NCI-H2107 treated with DMSO at 0.1 percent for 48 hours (cell line): ENCODE data around the gene MMP24.
"Not testable (repeated sequence)": the region's sequence is repeated elsewhere in the genome, so short reads cannot be mapped to it uniquely, and the experiment has no call there.

Experiments
- DNase-seq: peaks from one replicate; lab custom pipeline; 2025; ENCODE audit not compliant: unreplicated experiment; lab: John Stamatoyannopoulos, UW

The MMP24 gene

DNA sequence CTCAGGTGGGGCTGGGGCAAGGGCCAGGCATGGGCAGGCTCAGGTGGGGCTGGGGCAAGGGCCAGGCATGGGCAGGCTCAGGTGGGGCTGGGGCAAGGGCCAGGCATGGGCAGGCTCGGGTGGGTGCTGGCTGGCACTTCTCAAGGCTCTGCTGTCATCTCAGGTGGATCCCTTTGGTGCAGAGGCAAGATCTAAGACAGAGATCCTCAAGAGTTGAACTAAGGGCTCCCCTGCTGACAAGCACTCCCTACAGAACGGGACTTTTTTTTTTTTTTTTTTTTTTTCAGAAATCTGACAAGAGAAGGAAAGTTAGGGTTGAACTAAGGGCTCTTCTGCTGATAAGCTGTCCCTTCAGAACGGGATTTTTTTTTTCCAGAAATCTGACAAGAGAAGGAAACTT lies 26.5 kb downstream of the MMP24 start:
- DNase-seq: no peak

DNA sequence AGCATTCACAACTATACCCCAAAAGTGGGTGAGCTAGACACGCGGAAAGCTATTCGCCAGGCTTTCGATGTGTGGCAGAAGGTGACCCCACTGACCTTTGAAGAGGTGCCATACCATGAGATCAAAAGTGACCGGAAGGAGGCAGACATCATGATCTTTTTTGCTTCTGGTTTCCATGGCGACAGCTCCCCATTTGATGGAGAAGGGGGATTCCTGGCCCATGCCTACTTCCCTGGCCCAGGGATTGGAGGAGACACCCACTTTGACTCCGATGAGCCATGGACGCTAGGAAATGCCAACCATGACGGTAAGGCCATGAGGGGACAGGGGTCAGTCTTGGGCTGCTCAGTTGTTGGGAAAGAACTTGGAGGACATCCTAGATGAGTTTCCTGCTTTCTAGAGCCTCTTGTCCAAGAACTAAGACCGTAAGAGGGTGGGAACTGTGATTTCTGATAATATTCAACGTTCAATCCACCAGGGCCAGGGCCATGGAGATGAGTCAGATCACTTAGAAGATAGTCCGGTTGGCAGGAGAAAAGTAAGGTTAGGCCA lies 28.0 kb downstream of the MMP24 start:
- no peak for DNase-seq

DNA sequence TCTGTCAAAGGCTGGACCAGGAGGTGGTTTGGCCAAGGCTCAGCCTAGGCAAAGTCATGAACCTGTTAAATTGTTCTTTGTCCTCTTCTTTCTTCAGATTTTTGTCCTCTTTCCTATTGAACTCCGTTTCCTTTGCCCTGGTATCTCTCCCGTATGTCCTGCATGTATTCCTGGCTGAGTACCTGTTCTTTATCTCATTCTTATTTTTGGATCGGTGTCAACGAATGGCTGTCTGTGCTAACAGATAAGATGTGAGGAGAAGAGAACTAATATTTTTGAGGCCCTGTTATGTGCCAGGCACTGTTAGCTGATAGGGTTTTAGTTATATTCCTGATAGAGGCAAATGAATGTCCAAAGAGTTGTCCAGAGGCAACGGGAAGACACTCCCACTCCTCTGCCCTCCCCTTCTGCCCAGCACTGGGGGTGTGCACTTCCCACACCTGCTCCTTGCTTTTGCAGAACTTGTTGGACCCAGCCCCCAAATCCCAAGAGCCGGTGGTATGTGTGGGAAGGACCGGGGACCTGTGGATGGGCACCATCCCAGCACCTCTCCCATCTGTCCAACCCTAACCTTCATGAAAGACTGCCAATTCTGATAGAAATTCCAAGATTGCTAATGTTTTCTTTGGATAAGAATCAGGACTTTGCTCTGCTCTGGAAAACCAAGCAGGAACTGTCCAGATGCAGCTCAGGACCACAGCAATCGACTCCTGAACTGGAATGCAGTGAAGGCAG lies 30.9 kb downstream of the MMP24 start:
- DNase-seq: no peak

DNA sequence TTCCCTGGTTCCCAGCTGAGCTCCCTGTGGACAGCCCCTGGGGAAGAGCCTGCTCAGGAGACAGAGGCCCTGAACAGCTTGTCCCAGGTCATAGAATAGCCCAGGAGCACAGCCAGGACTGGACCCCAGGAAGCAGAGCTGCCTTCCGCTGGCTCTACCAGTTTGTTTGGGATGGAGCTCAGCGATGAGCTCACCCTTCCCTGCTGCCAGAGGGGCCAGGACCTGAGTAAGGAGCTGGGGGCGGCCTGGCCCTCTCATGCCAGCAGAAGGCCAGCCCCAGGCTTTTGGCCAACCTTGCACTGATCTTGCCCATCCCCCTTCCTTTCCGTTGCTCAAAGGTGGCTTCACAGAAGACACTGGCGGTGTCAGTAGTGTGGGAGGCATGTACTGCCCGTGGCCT lies 33.9 kb downstream of the MMP24 start:
- no peak for DNase-seq

DNA sequence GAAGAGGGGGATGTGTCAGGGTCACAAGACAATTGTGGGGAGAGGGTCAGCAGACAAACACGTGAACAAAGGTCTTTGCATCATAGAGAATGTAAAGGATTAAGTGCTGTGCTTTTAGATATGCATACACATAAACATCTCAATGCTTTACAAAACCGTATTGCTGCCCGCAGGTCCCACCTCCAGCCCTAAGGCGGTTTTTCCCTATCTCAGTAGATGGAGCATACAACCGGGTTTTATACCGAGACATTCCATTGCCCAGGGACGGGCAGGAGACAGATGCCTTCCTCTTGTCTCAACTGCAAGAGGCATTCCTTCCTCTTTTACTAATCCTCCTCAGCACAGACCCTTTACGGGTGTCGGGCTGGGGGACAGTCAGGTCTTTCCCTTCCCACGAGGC lies 35.8 kb downstream of the MMP24 start:
- not testable (repeated sequence) for DNase-seq

DNA sequence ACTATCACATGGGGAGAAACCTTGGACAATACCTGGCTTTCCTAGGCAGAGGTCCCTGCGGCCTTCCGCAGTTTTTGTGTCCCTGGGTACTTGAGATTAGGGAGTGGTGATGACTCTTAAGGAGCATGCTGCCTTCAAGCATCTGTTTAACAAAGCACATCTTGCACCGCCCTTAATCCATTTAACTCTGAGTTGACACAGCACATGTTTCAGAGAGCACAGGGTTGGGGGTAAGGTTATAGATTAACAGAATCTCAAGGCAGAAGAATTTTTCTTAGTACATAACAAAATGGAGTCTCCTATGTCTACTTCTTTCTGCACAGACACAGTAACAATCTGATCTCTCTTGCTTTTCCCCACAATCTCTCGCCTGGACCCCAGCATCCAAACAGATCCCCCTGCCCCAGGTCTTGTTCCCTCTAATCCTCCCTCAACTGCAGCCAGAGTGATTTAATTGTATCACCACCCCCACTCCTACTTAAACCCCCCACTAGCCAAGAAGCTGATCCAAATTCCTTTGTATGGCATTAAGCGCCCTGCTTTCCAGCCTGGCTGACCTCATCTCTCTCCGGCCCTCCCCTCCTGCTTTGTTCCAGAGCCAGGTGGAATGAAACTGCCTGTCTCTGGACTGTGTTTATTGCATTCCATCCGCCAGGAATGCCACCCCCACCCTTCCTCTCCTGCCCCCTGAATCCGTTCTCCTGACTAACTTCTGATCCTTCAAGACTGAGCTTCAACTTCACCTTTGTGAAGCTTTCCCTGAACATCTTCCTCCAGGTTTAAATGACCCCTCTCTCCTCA lies 36.4 kb downstream of the MMP24 start:
- DNase-seq: not testable (repeated sequence)

DNA sequence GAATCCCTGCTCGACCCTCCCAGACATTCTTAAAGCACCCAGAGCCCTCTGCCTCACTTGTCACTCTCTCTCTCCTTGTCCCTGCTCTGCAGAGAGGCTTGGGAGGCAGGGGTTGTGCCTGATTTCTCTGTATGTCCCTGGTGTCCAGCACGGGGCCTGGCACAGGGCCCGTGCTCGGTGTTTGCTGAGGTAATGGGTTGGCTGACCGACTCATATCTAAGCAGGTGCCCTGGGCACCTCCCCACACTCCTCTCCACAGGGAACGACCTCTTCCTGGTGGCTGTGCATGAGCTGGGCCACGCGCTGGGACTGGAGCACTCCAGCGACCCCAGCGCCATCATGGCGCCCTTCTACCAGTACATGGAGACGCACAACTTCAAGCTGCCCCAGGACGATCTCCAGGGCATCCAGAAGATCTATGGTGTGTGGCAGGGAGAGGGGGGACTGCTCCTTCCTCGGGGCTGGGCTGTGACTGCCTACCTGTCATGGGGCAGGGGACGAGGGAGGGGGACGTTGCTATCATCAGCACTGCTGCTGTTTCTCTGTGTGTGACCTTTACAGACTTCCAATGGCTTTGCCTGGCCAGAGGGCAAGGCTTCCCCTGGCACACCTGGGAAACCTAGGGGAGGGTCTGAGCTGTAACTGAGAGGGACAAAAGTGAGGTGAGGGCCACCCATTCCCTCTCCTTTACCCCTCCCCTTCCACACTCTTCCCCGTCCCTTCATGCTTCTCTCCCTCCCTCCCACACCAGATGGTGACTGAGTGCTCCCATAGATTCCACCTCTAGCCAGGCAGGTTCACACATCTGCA lies 37.2 kb downstream of the MMP24 start:
- no peak for DNase-seq

DNA sequence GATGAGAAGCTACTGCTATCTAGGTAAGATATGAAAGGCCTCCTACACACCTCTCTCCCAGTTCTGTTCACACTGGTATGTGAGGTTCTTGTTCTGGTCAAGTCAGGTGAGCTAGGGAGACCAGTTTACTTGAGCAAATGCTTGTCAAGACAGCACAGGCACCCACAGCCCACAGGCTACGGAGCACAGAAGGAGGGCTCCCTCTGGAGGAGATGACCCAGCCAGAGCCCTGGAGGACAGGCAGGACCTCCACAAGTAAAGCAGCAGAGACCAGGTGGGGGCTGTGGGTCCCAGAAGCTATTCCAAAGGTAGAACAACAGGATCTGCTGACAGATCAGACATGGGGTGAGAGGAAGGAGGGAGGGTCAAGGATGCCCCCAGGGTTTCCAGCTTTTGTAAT lies 38.3 kb downstream of the MMP24 start:
- DNase-seq: no peak

DNA sequence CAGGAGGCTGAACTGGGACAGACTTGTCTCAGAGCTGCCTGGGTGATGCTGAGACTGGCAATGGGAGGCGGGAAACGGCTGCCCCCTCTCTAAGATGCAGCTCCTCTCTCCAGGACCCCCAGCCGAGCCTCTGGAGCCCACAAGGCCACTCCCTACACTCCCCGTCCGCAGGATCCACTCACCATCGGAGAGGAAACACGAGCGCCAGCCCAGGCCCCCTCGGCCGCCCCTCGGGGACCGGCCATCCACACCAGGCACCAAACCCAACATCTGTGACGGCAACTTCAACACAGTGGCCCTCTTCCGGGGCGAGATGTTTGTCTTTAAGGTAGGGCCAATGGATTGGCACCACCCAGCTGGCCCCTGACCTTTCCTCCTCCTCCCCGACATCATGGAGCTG lies 40.6 kb downstream of the MMP24 start:
- no peak for DNase-seq

DNA sequence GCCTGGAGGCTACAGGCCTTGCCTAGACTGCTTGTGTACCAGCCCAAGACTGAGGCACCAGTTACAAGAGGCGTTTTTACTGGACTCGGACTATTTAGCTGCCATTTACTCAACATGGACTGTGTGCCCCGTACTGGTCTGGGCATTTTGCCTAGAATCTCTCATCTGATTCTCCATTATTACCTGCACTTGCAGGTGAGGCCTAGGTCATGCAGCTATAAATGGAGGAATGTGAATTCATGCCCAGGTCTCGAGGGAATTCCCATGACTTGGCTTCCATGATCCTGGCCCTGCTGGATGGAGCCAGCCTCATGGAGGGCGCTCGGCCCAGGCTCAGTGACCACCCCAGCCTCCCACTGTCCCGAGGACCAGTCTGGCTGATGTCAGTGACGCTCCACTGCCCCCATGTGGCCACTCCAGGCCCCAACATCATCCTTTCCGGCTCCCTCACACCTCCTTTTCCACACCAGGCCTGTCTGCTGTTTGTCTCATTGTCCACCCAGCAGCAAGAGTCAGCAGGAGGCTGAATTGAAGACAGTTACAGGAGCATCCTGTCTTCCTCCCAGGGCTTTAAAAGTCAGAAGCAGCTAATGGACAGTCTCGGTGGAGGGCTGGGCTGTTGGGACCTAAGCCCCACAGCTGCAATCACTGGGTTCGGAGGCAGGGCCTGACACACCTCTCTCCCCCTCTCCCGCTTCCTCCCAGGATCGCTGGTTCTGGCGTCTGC lies 42.7 kb downstream of the MMP24 start:
- no peak for DNase-seq

DNA sequence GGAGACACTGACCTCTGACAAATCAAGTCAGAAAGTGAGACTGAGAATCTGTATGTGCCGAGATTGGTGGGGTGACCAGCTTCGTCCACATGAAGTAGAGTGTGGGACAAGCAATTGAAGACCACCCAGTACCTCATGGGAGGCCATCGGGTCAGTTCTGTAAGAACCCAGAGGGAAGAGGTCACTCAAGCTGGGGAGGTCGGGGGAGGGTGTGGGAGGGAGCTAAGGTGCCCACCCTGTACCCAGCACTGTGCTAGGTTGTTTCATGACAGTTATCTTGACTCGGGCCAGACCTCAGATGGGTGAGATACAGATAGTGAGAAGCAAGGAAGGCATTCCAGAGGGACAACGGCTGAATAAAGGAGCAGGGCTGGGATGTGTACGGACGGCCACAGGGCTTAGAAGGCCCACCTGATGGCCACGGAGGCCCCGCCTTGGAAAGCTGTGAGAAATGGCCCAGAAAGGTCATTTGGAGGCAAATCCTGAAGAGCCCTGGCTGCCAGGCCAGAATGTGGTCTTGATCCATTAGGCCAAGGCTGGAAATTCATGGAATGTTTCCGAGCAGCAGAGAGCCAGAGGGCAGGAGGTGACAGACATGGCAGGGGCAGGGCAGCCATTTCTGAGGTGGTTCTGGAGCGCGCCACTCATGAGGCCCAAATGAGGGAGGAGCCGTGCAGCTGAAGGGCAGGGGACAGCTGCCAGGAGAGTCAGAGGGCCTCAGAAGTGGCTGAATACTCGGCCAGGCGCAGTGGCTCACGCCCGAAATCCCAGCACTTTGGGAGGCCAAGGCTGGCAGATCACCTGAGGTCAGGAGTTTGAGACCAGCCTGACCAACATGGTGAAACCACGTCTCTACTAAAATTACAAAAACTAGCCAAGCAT lies 43.8 kb downstream of the MMP24 start:
- no peak for DNase-seq

DNA sequence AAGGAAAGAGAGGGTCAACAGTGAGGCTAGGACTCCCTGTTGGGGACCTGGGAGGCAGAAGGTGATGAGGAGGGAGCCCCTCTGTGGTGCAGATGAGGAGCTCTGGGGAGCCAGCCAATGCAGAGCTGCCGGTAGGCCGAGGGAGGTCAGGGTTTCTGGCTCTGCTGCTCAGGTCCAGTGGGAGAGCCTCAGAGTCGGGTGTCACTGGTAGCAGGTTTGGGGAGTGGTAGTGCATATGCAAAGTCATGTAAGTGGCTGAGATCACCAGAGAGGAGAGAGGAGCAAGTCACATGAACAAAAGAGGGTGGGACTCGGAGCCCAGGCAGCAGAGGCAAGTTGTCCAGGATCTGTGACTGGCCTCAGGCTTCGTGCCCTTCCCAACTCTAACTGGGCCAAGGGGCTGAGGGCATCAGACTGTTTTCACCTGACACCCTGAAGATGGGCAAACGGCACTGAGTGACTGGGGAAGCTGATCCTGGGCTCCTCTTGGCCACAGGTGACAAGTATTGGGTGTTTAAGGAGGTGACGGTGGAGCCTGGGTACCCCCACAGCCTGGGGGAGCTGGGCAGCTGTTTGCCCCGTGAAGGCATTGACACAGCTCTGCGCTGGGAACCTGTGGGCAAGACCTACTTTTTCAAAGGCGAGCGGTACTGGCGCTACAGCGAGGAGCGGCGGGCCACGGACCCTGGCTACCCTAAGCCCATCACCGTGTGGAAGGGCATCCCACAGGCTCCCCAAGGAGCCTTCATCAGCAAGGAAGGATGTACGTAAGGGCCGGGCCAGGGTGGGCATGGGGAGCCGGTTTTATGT lies 44.8 kb downstream of the MMP24 start:
- no peak for DNase-seq

DNA sequence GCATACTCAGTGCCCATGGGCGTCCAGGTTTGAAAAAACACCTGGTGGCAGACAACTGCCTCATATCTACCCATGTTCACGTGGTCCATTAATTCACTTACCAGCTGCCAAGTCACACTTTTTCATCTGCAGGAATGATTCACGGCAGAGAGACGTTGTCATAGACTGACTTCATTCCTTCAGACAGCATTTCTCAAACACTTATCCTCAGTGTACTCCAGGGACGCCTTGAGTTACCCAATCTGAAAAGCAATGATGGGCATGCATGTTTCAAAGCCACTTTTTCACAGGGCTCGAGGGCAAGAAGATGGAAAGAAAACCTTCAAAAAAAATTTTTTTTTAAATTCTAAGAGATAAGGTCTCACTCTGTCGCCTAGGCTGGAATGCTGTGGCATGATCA lies 45.4 kb downstream of the MMP24 start:
- no peak for DNase-seq

DNA sequence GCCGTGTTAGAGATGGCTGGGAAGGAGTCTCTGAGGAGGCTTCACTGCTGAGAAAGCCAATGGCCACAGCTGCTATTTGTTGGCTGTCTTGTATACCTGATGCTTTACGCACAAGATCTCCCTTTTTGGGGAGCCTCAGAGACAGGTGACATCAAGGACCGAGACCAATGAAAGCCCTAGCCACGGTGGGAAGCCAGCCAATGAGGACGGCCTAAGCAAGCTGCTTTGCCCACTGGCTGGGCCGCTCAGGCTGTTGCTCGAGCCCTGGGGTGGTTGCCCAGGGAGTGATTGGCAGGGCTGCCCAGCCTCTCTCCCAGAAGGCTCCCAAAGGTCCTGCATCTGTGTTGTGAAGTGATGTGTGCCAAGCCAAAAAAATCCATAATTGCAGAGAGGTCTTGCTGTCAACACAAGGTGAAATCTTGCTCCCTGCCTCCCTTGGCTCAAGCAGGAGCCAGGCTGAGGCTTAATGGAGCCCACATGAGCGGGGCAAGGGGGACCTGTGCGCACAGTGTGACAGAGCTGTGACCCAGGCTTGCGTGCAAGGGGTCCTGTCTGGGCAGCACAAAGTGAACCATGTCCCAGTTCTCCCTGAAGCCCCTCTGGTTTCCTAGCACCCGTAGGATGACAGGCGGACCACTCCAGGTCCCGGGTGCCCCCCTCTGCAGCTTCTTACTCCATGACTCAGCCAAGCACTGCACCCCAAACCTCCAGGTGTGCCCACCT lies 47.1 kb downstream of the MMP24 start:
- no peak for DNase-seq

DNA sequence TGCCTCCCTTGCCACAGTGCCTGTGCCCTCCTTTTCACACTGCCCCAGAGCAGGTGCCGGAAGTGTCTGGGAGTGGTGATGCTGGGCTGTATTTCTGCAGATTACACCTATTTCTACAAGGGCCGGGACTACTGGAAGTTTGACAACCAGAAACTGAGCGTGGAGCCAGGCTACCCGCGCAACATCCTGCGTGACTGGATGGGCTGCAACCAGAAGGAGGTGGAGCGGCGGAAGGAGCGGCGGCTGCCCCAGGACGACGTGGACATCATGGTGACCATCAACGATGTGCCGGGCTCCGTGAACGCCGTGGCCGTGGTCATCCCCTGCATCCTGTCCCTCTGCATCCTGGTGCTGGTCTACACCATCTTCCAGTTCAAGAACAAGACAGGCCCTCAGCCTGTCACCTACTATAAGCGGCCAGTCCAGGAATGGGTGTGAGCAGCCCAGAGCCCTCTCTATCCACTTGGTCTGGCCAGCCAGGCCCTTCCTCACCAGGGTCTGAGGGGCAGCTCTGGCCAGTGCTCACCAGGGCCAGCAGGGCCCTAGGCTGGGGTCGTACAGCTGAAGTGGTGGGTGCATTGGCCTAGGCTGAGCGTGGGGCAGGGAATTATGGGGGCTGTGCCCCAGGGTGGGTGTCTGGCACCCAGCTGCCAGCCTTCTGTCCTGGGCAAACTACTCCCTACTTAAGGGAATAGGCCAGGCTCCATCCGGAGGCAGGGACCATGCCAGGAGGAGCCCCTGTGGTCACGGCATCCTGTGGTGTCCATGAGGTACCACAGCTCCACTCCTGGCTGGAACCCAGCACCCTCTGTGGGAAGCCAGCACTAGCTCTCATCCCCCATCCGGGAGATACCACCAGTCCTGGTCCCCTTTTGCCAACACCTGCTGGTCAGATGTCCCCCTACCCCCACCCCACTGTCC lies 47.9 kb downstream of the MMP24 start:
- no peak for DNase-seq

DNA sequence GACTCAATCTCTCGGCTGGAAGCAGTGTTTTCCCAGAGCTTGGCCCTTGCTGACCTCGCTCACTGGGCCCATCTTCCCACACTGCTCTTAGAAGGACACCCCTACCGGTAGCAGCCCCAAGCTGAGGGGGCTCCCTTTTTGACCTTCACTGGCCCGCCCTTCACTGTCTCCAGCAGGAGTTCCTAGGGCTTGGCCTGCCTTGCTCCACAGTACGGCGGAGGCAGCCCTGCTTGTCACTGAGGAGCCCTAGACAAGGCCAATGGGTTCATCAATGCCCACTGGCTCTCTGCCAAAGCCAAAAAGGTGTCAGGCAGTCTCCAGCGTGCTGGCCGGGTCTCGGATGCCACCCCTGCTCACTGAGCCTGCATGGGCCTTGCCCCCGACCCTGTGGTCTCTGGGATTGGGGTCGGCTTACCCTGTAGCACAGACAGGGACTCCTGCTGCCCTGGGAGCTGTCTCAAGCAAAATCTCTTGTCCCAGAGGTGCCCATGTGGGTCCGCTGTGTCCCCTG lies 49.3 kb downstream of the MMP24 start:
- DNase-seq: no peak

DNA sequence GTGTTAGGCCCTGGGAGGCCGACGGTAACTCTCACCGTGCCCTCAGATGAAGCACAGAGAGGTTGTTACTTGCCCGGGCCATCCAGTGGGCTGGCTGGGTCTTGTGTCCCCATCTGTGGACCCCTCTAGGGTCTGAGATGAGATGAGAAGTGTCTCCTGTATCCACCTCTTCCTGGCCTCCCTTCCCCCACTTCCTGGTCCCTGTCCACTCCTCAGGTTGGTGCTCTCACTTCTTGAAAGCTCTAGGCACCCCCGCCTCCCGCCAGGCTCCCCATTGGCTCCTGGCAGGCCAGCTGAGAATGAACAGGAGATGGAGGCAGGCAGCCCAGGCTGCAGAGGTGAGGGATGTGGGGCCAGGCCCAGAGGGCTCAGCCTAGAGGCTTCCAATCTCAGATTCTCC lies 49.9 kb downstream of the MMP24 start:
- no peak for DNase-seq
